Glutamatergic neuron (in vitro differentiated cells): ENCODE results near the gene NAP1L4. TPM values are rescaled to one million over a fixed set of nuclear protein-coding genes. Genes with fewer than 3 reads are reported as not detected.
A peak's percentile ranks its signal among the peaks of the same experiment; 100 is the strongest.

ENCODE experiments used
- DNase-seq: peaks from one replicate; pipeline ENCODE4 v3.0.0; 2022
- H3K27ac Mint-ChIP-seq: one replicate; pipeline ENCODE4 v1.8.0; 2020; ENCODE audit warnings: mild to moderate bottlenecking, mixed read lengths, inconsistent platforms; ENCODE audit not compliant: unreplicated experiment
- H3K27me3 Mint-ChIP-seq: one replicate; pipeline ENCODE4 v1.8.0; 2020; ENCODE audit warnings: mild to moderate bottlenecking, moderate library complexity, mixed read lengths, inconsistent platforms; ENCODE audit not compliant: unreplicated experiment
- H3K36me3 Mint-ChIP-seq: one replicate; pipeline ENCODE4 v1.8.0; 2020; ENCODE audit warnings: mild to moderate bottlenecking, mixed read lengths, inconsistent platforms; ENCODE audit not compliant: unreplicated experiment
- H3K4me1 Mint-ChIP-seq: one replicate; pipeline ENCODE4 v1.8.0; 2020; ENCODE audit warnings: mild to moderate bottlenecking, low read depth, mixed read lengths, inconsistent platforms; ENCODE audit not compliant: unreplicated experiment
- H3K4me3 Mint-ChIP-seq: one replicate; pipeline ENCODE4 v1.8.0; 2020; ENCODE audit warnings: mild to moderate bottlenecking, mixed read lengths, inconsistent platforms; ENCODE audit not compliant: unreplicated experiment
- H3K9me3 Mint-ChIP-seq: one replicate; pipeline ENCODE4 v1.8.0; 2020; ENCODE audit warnings: mild to moderate bottlenecking, moderate library complexity, mixed read lengths, inconsistent platforms; ENCODE audit not compliant: unreplicated experiment
- total RNA-seq: library from RNA; stranded (reverse); fragmentation: NEBNext Ultra II Directional; extraction: Animal tissue kit (Norgen Biotek cat#: 25700); gene quantifications from one replicate; pipeline ENCODE4 v1.2.1, GENCODE V29; 2021; ENCODE audit not compliant: unreplicated experiment
- TF ChIP-seq, protein P1 (sequence below): fragments of 200-600 bp; sonication (generic); IDR thresholded peaks from one replicate; pipeline ENCODE4 v1.5.0; 2021; ENCODE audit not compliant: partially characterized antibody, unreplicated experiment

NAP1L4 gene
- total RNA-seq, 1 donor from 2014 or later = 209 TPM

GRCh38 chr11:3010521-3011275 is 18.6 kb upstream of the NAP1L4 start:
- Mint-ChIP-seq H3K4me1 (peaks cover 24% of the 10 kb centered on the region), H3K27ac (peak overlapping the region; percentile 66), H3K9me3 (peaks cover 7% of the 10 kb centered on the region)

DNA sequence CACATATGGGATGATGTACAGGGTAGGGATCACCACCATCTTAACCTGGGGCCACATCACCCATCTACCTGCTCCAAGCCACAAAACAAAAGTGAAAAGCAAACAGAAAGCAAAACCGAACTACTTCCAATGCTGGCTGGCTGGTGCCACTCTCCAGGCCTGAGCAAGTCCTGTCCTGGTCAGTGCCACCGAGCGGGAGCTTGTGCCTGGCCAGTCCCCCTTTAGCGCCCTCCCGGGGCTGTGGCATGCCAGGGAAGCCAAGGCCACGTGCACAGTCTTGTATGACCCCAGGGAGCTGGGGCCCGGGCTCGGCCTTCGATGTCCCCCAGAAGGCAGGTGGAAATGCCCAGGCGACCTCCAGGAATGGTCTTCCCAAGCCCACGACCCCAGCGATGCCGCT is 17.9 kb upstream of the NAP1L4 start:
- peak overlapping the region; percentile 4 for H3K27ac Mint-ChIP-seq
- peaks cover 6% of the 10 kb centered on the region for H3K9me3 Mint-ChIP-seq
- TF ChIP-seq, protein P1, sequence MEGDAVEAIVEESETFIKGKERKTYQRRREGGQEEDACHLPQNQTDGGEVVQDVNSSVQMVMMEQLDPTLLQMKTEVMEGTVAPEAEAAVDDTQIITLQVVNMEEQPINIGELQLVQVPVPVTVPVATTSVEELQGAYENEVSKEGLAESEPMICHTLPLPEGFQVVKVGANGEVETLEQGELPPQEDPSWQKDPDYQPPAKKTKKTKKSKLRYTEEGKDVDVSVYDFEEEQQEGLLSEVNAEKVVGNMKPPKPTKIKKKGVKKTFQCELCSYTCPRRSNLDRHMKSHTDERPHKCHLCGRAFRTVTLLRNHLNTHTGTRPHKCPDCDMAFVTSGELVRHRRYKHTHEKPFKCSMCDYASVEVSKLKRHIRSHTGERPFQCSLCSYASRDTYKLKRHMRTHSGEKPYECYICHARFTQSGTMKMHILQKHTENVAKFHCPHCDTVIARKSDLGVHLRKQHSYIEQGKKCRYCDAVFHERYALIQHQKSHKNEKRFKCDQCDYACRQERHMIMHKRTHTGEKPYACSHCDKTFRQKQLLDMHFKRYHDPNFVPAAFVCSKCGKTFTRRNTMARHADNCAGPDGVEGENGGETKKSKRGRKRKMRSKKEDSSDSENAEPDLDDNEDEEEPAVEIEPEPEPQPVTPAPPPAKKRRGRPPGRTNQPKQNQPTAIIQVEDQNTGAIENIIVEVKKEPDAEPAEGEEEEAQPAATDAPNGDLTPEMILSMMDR = no peak
- no peaks in the 10 kb centered on the region for H3K36me3 Mint-ChIP-seq
- peaks cover 5% of the 10 kb centered on the region for H3K27me3 Mint-ChIP-seq
- H3K4me3 Mint-ChIP-seq = no peak overlapping the region
- DNase-seq = no peak
- H3K4me1 Mint-ChIP-seq = peaks cover 17% of the 10 kb centered on the region

More at GRCh38 chr11:3010521-3011275, 18.6 kb upstream of the NAP1L4 start:
- TF ChIP-seq, protein P1 = no peak
- Mint-ChIP-seq H3K4me3 (no peak overlapping the region), H3K27me3 (peaks cover 9% of the 10 kb centered on the region), H3K36me3 (no peaks in the 10 kb centered on the region)
- no peak for DNase-seq

- peaks cover 4% of the 10 kb centered on the region for H3K9me3 Mint-ChIP-seq
- peak overlapping the region; percentile 4 for H3K27ac Mint-ChIP-seq
- no peak for DNase-seq
- H3K4me1 Mint-ChIP-seq = peaks cover 14% of the 10 kb centered on the region
- H3K36me3 Mint-ChIP-seq = no peaks in the 10 kb centered on the region
- peaks cover 3% of the 10 kb centered on the region for H3K27me3 Mint-ChIP-seq
- H3K4me3 Mint-ChIP-seq = no peak overlapping the region
- TF ChIP-seq, protein P1 = no peak
Measured at GRCh38 chr11:3009481-3009880, 17.4 kb upstream of the NAP1L4 start.

DNA sequence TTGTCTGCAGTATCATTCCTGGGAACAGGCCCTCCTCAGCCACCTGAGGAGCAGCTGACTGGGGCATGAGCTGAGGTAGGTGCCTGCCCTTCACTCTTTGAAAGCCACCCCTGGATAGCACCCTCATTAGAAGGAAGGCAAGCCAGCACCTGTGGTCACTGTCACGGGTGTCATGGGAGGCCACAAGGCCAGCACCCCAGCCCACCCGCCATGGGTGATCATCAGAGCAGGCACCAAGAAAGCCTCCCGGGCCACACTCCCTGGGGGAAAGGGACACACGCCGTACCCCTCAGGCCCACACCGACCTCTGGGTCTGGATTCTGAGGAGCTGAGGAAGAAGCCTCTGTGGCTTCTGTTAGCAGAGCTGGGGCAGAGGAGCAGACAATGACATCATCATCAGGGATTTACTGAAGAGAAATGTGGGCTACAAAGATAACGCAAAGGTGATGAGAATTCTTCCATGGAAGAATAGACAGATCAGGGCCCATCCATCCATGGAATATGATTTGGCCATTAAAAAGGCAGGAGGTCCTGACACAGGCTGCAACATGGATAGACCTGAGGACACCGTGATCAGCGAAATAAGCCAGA is 16.7 kb upstream of the NAP1L4 start:
- H3K27me3 Mint-ChIP-seq = peaks cover 3% of the 10 kb centered on the region
- no peak for DNase-seq
- H3K4me1 Mint-ChIP-seq = peaks cover 11% of the 10 kb centered on the region
- TF ChIP-seq, protein P1 = no peak
- no peak overlapping the region for H3K4me3 Mint-ChIP-seq
- no peaks in the 10 kb centered on the region for H3K36me3 Mint-ChIP-seq
- H3K9me3 Mint-ChIP-seq = peaks cover 4% of the 10 kb centered on the region
- H3K27ac Mint-ChIP-seq = peak overlapping the region; percentile 7

GRCh38 chr11:3007404-3008010 is 15.4 kb upstream of the NAP1L4 start:
- Mint-ChIP-seq H3K9me3 (peaks cover 8% of the 10 kb centered on the region), H3K27me3 (peaks cover 3% of the 10 kb centered on the region), H3K4me3 (no peak overlapping the region), H3K36me3 (peaks cover 4% of the 10 kb centered on the region), H3K27ac (no peak overlapping the region), H3K4me1 (peaks cover 11% of the 10 kb centered on the region)
- TF ChIP-seq, protein P1 = no peak
- DNase-seq = no peak
